Measurements from ENCODE around the gene STIM1.

Gene STIM1

DNA sequence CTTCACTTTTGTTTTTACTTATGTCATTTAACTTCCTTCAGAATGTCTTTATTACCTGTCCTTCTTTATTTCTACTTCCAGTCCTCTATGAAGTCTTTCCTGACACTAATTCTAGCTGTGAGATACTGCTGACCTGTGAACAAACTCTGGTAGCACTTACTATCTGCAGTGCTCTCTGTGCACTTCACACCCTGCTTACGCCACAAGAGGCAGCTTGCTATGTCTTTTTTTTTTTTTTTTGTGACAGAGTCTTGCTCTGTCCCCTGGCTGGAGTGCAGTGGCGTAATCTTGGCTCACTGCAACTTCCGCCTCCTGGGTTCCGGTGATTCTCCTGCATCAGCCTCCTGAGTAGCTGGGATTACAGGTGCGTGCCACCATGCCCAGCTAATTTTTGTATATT lies 10.7 kb downstream of the STIM1 start:
- Histone ChIP-seq H3K9ac (ENCODE audit: insufficient read length, low read depth) (no peak overlapping the region), H3K27me3 (ENCODE audit: insufficient read depth, insufficient read length) (no peaks in the 10 kb centered on the region), H3K9me3 (ENCODE audit: insufficient read depth, low read length) (no peaks in the 10 kb centered on the region), H3K4me1 (ENCODE audit: insufficient read depth, insufficient read length) (peaks cover 4% of the 10 kb centered on the region), H3K4me3 (ENCODE audit: insufficient read length, low read depth) (no peak overlapping the region), H3K36me3 (ENCODE audit: insufficient read depth, insufficient read length, low read length) (no peaks in the 10 kb centered on the region)
- no peak for DNase-seq (ENCODE audit: low read depth, low spot score)
- no peak for TF ChIP-seq ZNF274 (IDR thresholded peaks at IDR 0.05; ENCODE audit: low read depth, low read length)
- TF ChIP-seq YY1 (IDR thresholded peaks at IDR 0.05; ENCODE audit: insufficient read depth, insufficient read length), result no peak
- TF ChIP-seq SUZ12 (IDR thresholded peaks at IDR 0.05; ENCODE audit: extremely low read depth, insufficient read depth, insufficient read length), result no peak

DNA sequence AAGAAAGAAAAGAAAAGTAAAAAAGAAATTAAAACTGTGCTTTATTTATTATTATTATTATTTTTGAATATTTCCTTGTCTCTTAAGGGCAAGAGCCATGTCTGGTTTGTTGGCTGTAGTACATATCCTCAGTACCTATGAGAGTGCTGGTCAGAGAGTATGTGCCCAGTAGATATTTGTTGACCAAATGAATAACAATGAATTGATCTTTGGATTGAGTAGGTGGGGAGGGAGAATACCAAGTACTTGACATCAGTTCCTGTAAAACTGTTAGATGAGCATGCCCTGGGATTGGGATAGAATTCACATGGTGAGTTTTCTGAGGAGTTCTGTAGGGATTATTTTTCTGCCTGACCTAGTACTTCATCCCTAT lies 11.4 kb downstream of the STIM1 start:
- Histone ChIP-seq H3K4me1 (ENCODE audit: insufficient read depth, insufficient read length) (peaks cover 4% of the 10 kb centered on the region), H3K9ac (ENCODE audit: insufficient read length, low read depth) (no peak overlapping the region)

DNA sequence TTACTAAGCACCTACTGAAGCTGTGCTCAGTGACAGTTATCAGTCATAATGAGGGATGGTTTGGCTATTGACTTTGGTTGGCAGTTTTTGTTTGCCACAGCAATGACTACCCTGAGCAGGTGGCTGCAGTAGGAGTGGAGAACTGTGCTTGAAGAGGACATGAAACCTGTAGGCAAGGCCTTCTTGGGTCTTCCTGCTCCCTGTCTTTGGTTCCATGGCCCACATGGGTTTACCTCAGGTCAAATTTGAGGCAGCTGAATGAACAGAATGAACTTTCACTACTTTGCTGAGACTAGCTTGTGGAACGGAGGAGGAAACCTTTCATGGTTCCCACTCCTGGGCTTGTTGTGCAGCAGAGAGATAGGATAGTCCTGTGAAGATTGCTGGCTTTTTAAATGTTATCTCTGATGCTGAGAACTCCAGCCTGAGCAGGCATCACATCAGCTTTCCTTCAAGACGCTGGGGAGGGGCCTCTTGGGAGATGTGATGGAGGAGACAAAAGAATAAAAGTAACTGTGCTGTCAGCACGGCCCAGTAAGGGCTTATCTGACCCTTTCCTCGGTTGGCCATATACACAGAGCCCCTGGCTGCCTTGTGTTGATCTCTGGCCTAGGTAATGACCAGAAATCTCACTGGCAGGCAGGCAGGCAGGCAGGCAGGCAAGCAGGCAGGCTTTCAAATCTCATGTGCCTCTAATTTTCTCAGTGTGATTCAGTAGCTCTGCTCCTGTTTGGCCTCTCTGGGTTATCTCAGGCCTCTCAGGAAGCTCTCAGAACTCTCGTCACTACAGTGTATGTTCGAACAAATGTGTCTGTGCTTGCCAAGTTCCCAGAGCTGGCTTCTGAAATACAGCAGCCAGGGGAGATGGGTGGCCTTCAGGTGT lies 12.0 kb downstream of the STIM1 start:
- Histone ChIP-seq H3K27me3 (ENCODE audit: insufficient read depth, insufficient read length) (no peaks in the 10 kb centered on the region), H3K36me3 (ENCODE audit: insufficient read depth, insufficient read length, low read length) (no peaks in the 10 kb centered on the region), H3K9me3 (ENCODE audit: insufficient read depth, low read length) (no peaks in the 10 kb centered on the region), H3K4me3 (ENCODE audit: insufficient read length, low read depth) (no peak overlapping the region), H3K9ac (ENCODE audit: insufficient read length, low read depth) (no peak overlapping the region), H3K4me1 (ENCODE audit: insufficient read depth, insufficient read length) (peaks cover 4% of the 10 kb centered on the region)
- DNase-seq (ENCODE audit: low read depth, low spot score), result no peak
- TF ChIP-seq ZNF274 (IDR thresholded peaks at IDR 0.05; ENCODE audit: low read depth, low read length) (no peak), YY1 (IDR thresholded peaks at IDR 0.05; ENCODE audit: insufficient read depth, insufficient read length) (no peak), SUZ12 (IDR thresholded peaks at IDR 0.05; ENCODE audit: extremely low read depth, insufficient read depth, insufficient read length) (no peak)

More for the DNA sequence above, 11.4 kb downstream of the STIM1 start:
- no peak overlapping the region for H3K4me3 ChIP-seq (ENCODE audit: insufficient read length, low read depth)
- DNase-seq (ENCODE audit: low read depth, low spot score), result no peak
- H3K27me3 ChIP-seq (ENCODE audit: insufficient read depth, insufficient read length), result no peaks in the 10 kb centered on the region
- TF ChIP-seq ZNF274 (IDR thresholded peaks at IDR 0.05; ENCODE audit: low read depth, low read length) (no peak), SUZ12 (IDR thresholded peaks at IDR 0.05; ENCODE audit: extremely low read depth, insufficient read depth, insufficient read length) (no peak), YY1 (IDR thresholded peaks at IDR 0.05; ENCODE audit: insufficient read depth, insufficient read length) (no peak)
- no peaks in the 10 kb centered on the region for H3K36me3 ChIP-seq (ENCODE audit: insufficient read depth, insufficient read length, low read length)
- no peaks in the 10 kb centered on the region for H3K9me3 ChIP-seq (ENCODE audit: insufficient read depth, low read length)

DNA sequence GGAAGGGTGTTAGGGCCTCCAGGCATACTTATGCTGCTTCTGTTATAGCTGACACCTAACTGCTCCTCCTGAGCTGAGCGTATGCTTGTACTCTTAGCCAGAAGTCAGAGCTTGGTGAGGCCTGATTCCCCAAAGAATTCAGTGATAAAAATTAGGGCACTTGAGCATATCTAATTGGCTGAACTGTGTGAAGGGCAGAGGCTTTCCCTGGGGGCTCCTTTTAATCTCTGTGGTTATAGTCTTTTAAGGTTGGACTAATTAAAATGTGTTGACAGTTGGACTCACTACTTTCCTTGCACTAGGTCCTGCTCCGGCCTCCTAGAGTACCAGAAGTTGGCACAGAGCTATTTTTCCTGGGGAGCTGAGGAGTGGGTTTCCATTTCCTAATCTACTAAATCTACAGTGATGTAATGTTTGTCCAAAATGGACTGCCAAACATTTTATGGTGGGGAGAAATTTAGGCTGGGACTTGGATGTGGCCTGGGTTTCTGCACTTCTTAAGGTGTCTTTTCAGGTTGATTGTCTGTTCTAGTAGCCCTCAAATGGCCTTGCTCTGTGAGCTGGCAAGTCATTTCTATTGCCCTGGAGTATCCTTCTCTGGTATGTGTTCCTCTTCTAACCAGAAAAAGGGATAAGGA lies 18.4 kb downstream of the STIM1 start:
- peak overlapping the region; percentile 3 for H3K9ac ChIP-seq (ENCODE audit: insufficient read length, low read depth)
- H3K4me1 ChIP-seq (ENCODE audit: insufficient read depth, insufficient read length), result peaks cover 3% of the 10 kb centered on the region
- no peak overlapping the region for H3K4me3 ChIP-seq (ENCODE audit: insufficient read length, low read depth)
- H3K9me3 ChIP-seq (ENCODE audit: insufficient read depth, low read length), result no peaks in the 10 kb centered on the region
- TF ChIP-seq SUZ12 (IDR thresholded peaks at IDR 0.05; ENCODE audit: extremely low read depth, insufficient read depth, insufficient read length) (no peak), ZNF274 (IDR thresholded peaks at IDR 0.05; ENCODE audit: low read depth, low read length) (no peak), YY1 (IDR thresholded peaks at IDR 0.05; ENCODE audit: insufficient read depth, insufficient read length) (no peak)
- H3K36me3 ChIP-seq (ENCODE audit: insufficient read depth, insufficient read length, low read length), result no peaks in the 10 kb centered on the region
- no peaks in the 10 kb centered on the region for H3K27me3 ChIP-seq (ENCODE audit: insufficient read depth, insufficient read length)
- no peak for DNase-seq (ENCODE audit: low read depth, low spot score)

GRCh38 chr11:3876613-3877012 lies 21.1 kb downstream of the STIM1 start:
- no peak for DNase-seq (ENCODE audit: low read depth, low spot score)
- no peaks in the 10 kb centered on the region for H3K9me3 ChIP-seq (ENCODE audit: insufficient read depth, low read length)
- TF ChIP-seq YY1 (IDR thresholded peaks at IDR 0.05; ENCODE audit: insufficient read depth, insufficient read length), result no peak
- TF ChIP-seq ZNF274 (IDR thresholded peaks at IDR 0.05; ENCODE audit: low read depth, low read length), result no peak
- TF ChIP-seq SUZ12 (IDR thresholded peaks at IDR 0.05; ENCODE audit: extremely low read depth, insufficient read depth, insufficient read length), result no peak
- peaks cover 3% of the 10 kb centered on the region for H3K4me1 ChIP-seq (ENCODE audit: insufficient read depth, insufficient read length)
- no peaks in the 10 kb centered on the region for H3K27me3 ChIP-seq (ENCODE audit: insufficient read depth, insufficient read length)
- H3K4me3 ChIP-seq (ENCODE audit: insufficient read length, low read depth), result no peak overlapping the region
- H3K36me3 ChIP-seq (ENCODE audit: insufficient read depth, insufficient read length, low read length), result no peaks in the 10 kb centered on the region
- H3K9ac ChIP-seq (ENCODE audit: insufficient read length, low read depth), result no peak overlapping the region

DNA sequence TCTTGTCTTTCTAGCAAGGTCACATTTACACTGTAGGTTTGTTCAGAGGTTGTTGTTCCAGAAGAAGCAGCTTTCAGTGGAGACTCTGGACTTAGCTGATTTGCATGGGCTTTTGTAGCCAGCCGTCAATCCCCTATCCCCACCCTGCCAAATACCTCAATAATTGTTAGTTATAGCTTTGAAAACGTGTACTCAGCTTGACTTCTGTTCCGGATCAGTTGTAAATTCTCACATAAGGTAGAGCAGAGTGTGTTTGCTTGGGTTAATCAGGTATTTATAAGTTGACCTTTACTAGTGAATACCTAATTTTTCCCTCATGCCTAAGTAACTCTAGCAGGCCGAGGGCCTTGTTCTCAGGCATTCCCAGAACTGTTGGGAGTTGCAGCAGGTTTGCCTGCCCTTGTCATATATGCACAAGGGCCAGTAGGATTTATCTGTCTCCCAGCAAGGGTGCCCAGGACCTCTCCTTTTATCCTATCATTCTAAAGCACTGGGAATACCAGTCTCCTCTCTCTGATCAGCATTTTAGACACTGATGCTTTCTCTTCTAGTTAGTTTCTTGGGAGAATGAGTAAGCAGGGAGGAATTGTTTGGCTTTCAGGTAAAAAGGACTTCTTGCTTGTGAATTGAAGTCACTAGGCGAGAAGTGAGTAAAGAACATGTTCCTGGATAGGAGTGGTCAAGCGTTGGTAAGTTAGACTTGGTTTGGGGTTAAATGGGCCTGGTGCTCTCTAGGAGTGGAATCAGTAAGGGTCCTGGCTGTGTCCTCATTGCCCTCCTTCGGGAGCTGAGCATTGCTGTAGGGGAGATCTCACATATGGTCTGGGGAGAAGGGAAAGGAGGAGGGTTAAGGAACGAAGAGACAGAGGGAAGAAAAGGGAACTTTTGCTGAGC lies 22.1 kb downstream of the STIM1 start:
- Histone ChIP-seq H3K9ac (ENCODE audit: insufficient read length, low read depth) (no peak overlapping the region), H3K27me3 (ENCODE audit: insufficient read depth, insufficient read length) (no peaks in the 10 kb centered on the region), H3K4me3 (ENCODE audit: insufficient read length, low read depth) (no peak overlapping the region), H3K4me1 (ENCODE audit: insufficient read depth, insufficient read length) (peaks cover 3% of the 10 kb centered on the region), H3K36me3 (ENCODE audit: insufficient read depth, insufficient read length, low read length) (no peaks in the 10 kb centered on the region), H3K9me3 (ENCODE audit: insufficient read depth, low read length) (no peaks in the 10 kb centered on the region)
- DNase-seq (ENCODE audit: low read depth, low spot score), result no peak
- TF ChIP-seq SUZ12 (IDR thresholded peaks at IDR 0.05; ENCODE audit: extremely low read depth, insufficient read depth, insufficient read length) (no peak), YY1 (IDR thresholded peaks at IDR 0.05; ENCODE audit: insufficient read depth, insufficient read length) (no peak), ZNF274 (IDR thresholded peaks at IDR 0.05; ENCODE audit: low read depth, low read length) (no peak)
